HL-60 (cell line): ENCODE data around the gene ARFGAP3.

Source experiments
- CTCF ChIP-seq: IDR thresholded peaks from one replicate; pipeline ENCODE4 v1.5.1; 2011; ENCODE audit warnings: low read length, control low read depth, inconsistent platforms; ENCODE audit not compliant: insufficient read depth
- TF ChIP-seq, protein P1 (sequence below): IDR thresholded peaks from 2 replicates; pipeline ENCODE4 v1.6.1; 2012; ENCODE audit warnings: low read depth; ENCODE audit not compliant: insufficient replicate concordance

DNA sequence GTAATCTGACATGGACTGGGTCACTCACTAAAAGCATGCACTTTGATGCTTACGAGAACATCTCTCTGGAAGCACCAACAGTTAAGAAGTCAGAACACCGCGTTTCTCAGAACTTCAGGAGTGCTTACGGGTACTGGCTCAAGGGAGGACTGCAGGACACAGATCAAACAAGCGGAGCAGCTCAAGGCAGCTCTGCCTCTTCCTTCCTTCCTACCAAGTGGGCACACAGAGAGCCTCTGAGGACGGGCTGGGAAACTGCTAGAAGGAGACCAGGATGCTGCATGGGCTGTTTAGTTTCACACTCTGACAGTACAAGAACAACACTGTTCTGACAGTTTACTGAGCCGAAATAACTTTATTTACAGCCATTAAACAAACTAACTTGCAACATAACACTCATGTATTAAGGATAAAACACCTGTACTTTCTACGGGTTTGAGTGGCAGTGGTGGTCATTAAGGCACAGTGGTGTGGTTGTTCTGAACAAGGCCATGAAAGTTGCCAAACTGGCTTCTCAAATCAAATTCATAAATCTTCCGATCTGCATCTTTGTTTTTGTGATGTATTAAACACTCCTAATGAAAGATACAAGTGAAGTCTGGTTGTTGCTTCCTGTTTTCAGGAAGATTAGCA lies 37.5 kb downstream of the ARFGAP3 start:
- no peak for TF ChIP-seq CTCF
- TF ChIP-seq, protein P1, sequence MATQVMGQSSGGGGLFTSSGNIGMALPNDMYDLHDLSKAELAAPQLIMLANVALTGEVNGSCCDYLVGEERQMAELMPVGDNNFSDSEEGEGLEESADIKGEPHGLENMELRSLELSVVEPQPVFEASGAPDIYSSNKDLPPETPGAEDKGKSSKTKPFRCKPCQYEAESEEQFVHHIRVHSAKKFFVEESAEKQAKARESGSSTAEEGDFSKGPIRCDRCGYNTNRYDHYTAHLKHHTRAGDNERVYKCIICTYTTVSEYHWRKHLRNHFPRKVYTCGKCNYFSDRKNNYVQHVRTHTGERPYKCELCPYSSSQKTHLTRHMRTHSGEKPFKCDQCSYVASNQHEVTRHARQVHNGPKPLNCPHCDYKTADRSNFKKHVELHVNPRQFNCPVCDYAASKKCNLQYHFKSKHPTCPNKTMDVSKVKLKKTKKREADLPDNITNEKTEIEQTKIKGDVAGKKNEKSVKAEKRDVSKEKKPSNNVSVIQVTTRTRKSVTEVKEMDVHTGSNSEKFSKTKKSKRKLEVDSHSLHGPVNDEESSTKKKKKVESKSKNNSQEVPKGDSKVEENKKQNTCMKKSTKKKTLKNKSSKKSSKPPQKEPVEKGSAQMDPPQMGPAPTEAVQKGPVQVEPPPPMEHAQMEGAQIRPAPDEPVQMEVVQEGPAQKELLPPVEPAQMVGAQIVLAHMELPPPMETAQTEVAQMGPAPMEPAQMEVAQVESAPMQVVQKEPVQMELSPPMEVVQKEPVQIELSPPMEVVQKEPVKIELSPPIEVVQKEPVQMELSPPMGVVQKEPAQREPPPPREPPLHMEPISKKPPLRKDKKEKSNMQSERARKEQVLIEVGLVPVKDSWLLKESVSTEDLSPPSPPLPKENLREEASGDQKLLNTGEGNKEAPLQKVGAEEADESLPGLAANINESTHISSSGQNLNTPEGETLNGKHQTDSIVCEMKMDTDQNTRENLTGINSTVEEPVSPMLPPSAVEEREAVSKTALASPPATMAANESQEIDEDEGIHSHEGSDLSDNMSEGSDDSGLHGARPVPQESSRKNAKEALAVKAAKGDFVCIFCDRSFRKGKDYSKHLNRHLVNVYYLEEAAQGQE = no peak
